RWPE2 (cell line): ENCODE results near the gene NLRC3.
"Not testable (repeated sequence)": the region's sequence is repeated elsewhere in the genome, so short reads cannot be mapped to it uniquely, and the experiment has no call there.

Experiments
- ATAC-seq: fragments of 200-7000 bp; cut with Tn5 transposase; 3 replicates; pipeline ENCODE4 v1.9.1; 2021; ENCODE audit warnings: low read depth
- DNase-seq: peaks from one replicate; pipeline ENCODE4 v3.0.0-alpha.2; 2020; ENCODE audit warnings: low spot score
- H3K27ac ChIP-seq: fragments of 450-650 bp; 2 replicates; pipeline ENCODE4 v1.5.1; 2017; ENCODE audit warnings: mild to moderate bottlenecking; ENCODE audit not compliant: poor library complexity, severe bottlenecking
- H3K27me3 ChIP-seq: fragments of 250-450 bp; sonication (Bioruptor Pico); 2 replicates; pipeline ENCODE4 v1.5.1; 2021; ENCODE audit warnings: mild to moderate bottlenecking, moderate library complexity; ENCODE audit not compliant: insufficient read depth, poor library complexity, severe bottlenecking
- H3K36me3 ChIP-seq: fragments of 250-450 bp; sonication (Bioruptor Pico); 2 replicates; pipeline ENCODE4 v1.5.1; 2020; ENCODE audit warnings: low read depth, mild to moderate bottlenecking, moderate library complexity
- H3K4me1 ChIP-seq: fragments of 250-450 bp; sonication (Bioruptor Pico); 2 replicates; pipeline ENCODE4 v1.5.1; 2021; ENCODE audit warnings: mild to moderate bottlenecking, moderate library complexity; ENCODE audit not compliant: insufficient read depth, poor library complexity, severe bottlenecking
- H3K4me3 ChIP-seq: fragments of 250-450 bp; sonication (Bioruptor Pico); 2 replicates; pipeline ENCODE4 v1.5.1; 2021; ENCODE audit warnings: mild to moderate bottlenecking, moderate library complexity; ENCODE audit not compliant: severe bottlenecking
- H3K9me3 ChIP-seq: fragments of 250-450 bp; sonication (Bioruptor Pico); 2 replicates; pipeline ENCODE4 v1.5.1; 2021; ENCODE audit warnings: mild to moderate bottlenecking, moderate library complexity; ENCODE audit not compliant: severe bottlenecking
- TF ChIP-seq, protein P1 (sequence below): fragments of 450-650 bp; IDR thresholded peaks from one replicate; pipeline ENCODE4 v1.5.1; 2017; ENCODE audit warnings: mild to moderate bottlenecking, moderate library complexity; ENCODE audit not compliant: poor library complexity, severe bottlenecking

The NLRC3 gene

DNA sequence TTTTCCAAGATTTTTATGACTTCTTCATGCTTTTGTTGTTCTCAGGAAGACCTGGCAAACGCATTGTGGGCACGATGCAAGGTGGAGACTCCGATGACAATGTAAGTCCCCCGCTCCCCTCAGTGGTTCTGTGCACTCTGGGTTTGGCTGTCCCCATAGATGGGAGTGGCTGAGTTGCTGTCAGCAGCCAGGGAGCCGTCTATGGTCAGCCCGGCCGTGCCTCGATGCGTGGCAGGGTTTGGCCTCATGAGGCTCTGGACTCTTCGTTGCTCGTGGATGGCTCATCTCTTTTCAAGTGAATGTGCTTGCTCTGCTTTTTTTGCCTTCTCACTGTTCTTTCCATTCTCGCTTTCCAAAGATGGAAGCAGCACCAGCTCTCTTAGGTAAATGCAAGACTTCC is 44.5 kb downstream of the NLRC3 start:
- no peak for ATAC-seq
- peaks cover 29% of the 10 kb centered on the region for H3K36me3 ChIP-seq
- DNase-seq, result no peak
- TF ChIP-seq, protein P1, sequence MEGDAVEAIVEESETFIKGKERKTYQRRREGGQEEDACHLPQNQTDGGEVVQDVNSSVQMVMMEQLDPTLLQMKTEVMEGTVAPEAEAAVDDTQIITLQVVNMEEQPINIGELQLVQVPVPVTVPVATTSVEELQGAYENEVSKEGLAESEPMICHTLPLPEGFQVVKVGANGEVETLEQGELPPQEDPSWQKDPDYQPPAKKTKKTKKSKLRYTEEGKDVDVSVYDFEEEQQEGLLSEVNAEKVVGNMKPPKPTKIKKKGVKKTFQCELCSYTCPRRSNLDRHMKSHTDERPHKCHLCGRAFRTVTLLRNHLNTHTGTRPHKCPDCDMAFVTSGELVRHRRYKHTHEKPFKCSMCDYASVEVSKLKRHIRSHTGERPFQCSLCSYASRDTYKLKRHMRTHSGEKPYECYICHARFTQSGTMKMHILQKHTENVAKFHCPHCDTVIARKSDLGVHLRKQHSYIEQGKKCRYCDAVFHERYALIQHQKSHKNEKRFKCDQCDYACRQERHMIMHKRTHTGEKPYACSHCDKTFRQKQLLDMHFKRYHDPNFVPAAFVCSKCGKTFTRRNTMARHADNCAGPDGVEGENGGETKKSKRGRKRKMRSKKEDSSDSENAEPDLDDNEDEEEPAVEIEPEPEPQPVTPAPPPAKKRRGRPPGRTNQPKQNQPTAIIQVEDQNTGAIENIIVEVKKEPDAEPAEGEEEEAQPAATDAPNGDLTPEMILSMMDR, result no peak
- no peaks in the 10 kb centered on the region for H3K27me3 ChIP-seq
- H3K9me3 ChIP-seq, result no peaks in the 10 kb centered on the region
- H3K4me1 ChIP-seq, result no peaks in the 10 kb centered on the region
- no peak overlapping the region for H3K27ac ChIP-seq
- H3K4me3 ChIP-seq, result no peak overlapping the region

DNA sequence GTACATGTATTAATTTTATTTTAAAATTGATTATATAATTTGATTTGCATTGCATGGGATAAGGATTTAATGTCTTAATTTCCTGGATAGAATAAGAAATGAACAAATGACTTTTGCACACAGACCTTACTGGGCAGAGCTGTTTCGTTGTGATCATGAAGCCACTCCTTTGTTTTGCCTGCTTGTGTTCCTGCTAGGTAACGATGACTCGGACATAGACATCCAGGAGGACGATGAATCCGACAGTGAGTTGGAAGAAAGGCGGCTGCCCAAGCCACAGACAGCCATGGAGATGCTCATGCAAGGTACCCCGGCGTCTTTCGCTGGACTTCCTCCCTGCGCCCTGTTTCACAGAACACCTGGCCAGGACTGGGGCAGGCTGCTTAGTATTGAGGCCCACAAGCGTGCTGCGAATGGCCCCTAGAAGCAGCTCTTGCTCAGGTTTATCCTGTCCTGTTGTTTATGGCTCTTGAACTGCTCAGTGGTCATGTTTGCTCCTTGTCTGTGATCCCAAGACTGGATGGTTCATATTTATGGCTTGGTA is 46.8 kb downstream of the NLRC3 start:
- no peak for ATAC-seq
- Histone ChIP-seq H3K4me1 (no peaks in the 10 kb centered on the region), H3K4me3 (no peak overlapping the region), H3K9me3 (no peaks in the 10 kb centered on the region), H3K27ac (no peak overlapping the region), H3K36me3 (peaks cover 28% of the 10 kb centered on the region), H3K27me3 (no peaks in the 10 kb centered on the region)
- TF ChIP-seq, protein P1, result no peak
- DNase-seq, result no peak

DNA sequence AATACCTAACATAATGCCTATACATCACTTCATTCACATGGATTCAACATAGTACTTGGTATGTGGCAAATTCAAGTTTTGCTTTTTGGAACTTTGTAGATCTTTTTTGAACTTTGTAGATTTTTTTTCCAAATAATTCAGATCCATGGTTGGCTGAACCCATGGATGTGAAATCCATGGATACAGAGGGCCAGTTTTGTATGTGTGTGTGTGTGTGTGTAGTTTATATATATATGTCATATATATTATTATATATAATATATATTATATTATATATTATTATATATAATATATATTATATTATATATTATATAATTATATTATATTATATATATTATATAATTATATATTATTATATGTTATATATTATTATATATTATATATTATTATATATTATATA is 48.0 kb downstream of the NLRC3 start:
- TF ChIP-seq, protein P1, result no peak
- ATAC-seq, result no peak
- Histone ChIP-seq H3K27me3 (no peaks in the 10 kb centered on the region), H3K4me3 (no peak overlapping the region), H3K9me3 (no peaks in the 10 kb centered on the region), H3K27ac (no peak overlapping the region), H3K36me3 (peaks cover 32% of the 10 kb centered on the region), H3K4me1 (no peaks in the 10 kb centered on the region)
- DNase-seq, result no peak

- no peak overlapping the region for H3K4me3 ChIP-seq
- no peak overlapping the region for H3K27ac ChIP-seq
- DNase-seq (no peak), ATAC-seq (no peak)
- no peaks in the 10 kb centered on the region for H3K4me1 ChIP-seq
- no peaks in the 10 kb centered on the region for H3K27me3 ChIP-seq
- peaks cover 38% of the 10 kb centered on the region for H3K36me3 ChIP-seq
- TF ChIP-seq, protein P1, result no peak
- H3K9me3 ChIP-seq, result no peaks in the 10 kb centered on the region
Observed at GRCh38 chr16:3528406-3528805, 48.8 kb downstream of the NLRC3 start.

DNA sequence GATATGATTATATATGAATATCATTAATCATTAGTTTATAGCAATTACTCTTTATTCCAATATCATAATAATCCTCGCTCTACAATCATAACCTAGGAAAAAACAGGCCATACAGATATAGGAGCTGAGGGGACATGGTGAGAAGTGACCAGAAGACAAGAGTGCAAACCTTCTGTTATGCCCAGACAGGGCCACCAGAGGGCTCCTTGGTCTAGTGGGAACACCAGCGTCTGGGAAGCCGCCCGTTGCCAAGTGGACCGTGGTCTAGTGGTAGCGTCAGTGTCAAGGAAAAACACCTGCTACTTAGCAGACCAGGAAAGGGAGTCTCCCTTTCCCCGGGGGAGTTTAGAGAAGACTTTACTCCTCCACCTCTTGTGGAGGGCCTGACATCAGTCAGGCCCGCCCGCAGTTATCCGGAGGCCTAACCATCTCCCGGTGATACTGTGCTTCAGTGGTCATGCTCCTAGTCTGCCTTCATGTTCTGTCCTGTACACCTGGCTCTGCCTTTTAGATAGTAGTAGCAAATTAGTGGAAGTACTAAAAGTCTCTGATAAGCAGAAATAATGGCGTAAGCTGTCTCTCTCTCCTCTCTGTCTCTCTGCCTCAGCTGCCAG is 49.9 kb downstream of the NLRC3 start:
- not testable (repeated sequence) for H3K4me3 ChIP-seq, H3K27me3 ChIP-seq, ATAC-seq, H3K9me3 ChIP-seq, H3K4me1 ChIP-seq, H3K27ac ChIP-seq, DNase-seq
- peaks cover 49% of the 10 kb centered on the region for H3K36me3 ChIP-seq
- TF ChIP-seq, protein P1, result peak; percentile 72
